ENCODE results near the gene PHF1.

The PHF1 gene

DNA sequence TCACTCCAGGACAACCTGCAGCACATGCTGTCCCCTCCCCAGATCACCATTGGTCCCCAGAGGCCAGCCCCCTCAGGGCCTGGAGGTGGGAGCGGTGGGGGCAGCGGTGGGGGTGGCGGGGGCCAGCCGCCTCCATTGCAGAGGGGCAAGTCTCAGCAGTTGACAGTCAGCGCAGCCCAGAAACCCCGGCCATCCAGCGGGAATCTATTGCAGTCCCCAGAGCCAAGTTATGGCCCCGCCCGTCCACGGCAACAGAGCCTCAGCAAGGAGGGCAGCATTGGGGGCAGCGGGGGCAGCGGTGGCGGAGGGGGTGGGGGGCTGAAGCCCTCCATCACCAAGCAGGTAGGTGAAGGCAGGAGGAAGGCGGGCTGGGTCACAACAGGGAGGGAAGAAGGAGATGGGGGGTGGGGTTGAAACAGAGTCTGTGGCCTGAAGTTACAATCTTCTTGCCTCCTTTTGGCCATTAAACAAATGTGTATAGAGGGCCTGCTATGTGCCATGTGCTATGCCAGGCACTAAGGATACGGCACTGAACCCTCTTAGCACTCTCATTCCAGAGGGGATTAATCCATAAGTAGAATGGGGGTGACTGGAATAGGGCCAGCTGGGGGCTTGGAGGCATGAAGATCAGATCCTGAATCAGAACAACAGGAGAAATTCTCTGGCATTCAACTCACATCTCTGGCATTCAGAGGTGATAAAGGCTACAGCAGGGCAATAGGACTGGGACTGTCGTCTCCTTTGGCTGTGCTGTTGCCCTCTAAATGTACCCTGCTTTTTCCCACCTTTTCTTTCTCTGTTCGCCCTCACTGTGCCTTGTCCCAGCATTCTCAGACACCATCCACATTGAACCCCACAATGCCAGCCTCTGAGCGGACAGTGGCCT, 33.0 kb downstream of the PHF1 start:
- Histone ChIP-seq H3K27ac (ENCODE audit: low read length) (no peak overlapping the region), H3K9me3 (ENCODE audit: control insufficient read depth, insufficient read depth, low read length) (no peaks in the 10 kb centered on the region), H3K27me3 (ENCODE audit: control insufficient read depth, insufficient read depth, low read length) (no peaks in the 10 kb centered on the region), H3K4me1 (ENCODE audit: control insufficient read depth, insufficient read depth, low read length) (no peaks in the 10 kb centered on the region), H3K4me3 (ENCODE audit: low read length) (no peak overlapping the region), H3K36me3 (ENCODE audit: control insufficient read depth, insufficient read depth, low read length) (peaks cover 75% of the 10 kb centered on the region)
- DNase-seq (ENCODE audit: low read depth, low spot score), result no peak
- WGBS (ENCODE audit: insufficient coverage, insufficient read length), result no CpG with 5 or more reads among the region's 18 CpGs

DNA sequence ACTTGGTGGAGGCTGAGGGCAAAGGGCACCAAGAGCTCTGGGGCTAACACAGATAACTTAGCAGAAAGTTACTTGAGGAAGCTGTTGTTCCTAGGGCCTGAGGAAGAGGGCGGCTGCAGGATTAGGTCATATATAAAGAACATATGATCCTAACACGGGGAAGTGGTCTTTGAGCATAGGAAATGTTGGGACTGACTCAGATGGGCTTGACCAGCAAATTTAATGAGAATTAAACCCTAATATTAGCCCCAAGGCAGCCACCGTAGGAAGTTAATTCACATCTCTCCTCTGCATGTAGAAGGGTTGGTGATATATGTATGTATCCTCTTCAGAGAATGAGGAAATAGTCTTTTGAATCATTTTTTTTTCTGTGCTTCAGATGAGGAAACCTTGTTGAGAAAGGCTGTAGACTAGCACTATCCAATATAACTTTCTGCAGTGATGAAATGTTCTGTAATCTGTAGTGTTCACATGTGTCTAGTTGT, 34.3 kb downstream of the PHF1 start:
- H3K4me1 ChIP-seq (ENCODE audit: control insufficient read depth, insufficient read depth, low read length), result no peaks in the 10 kb centered on the region
- DNase-seq (ENCODE audit: low read depth, low spot score), result no peak
- peaks cover 79% of the 10 kb centered on the region for H3K36me3 ChIP-seq (ENCODE audit: control insufficient read depth, insufficient read depth, low read length)
- no peak overlapping the region for H3K27ac ChIP-seq (ENCODE audit: low read length)
- H3K27me3 ChIP-seq (ENCODE audit: control insufficient read depth, insufficient read depth, low read length), result no peaks in the 10 kb centered on the region
- H3K9me3 ChIP-seq (ENCODE audit: control insufficient read depth, insufficient read depth, low read length), result no peaks in the 10 kb centered on the region
- WGBS (ENCODE audit: insufficient coverage, insufficient read length), result no CpG with 5 or more reads among the region's 3 CpGs
- no peak overlapping the region for H3K4me3 ChIP-seq (ENCODE audit: low read length)

GRCh38 chr6:33446356-33446755, 35.5 kb downstream of the PHF1 start:
- H3K9me3 ChIP-seq (ENCODE audit: control insufficient read depth, insufficient read depth, low read length), result no peaks in the 10 kb centered on the region
- no peak overlapping the region for H3K4me3 ChIP-seq (ENCODE audit: low read length)
- H3K27ac ChIP-seq (ENCODE audit: low read length), result no peak overlapping the region
- DNase-seq (ENCODE audit: low read depth, low spot score), result no peak
- no CpG with 5 or more reads among the region's 10 CpGs for WGBS (ENCODE audit: insufficient coverage, insufficient read length)
- H3K27me3 ChIP-seq (ENCODE audit: control insufficient read depth, insufficient read depth, low read length), result no peaks in the 10 kb centered on the region
- no peaks in the 10 kb centered on the region for H3K4me1 ChIP-seq (ENCODE audit: control insufficient read depth, insufficient read depth, low read length)
- peaks cover 68% of the 10 kb centered on the region for H3K36me3 ChIP-seq (ENCODE audit: control insufficient read depth, insufficient read depth, low read length)

GRCh38 chr6:33450434-33450833, 39.6 kb downstream of the PHF1 start:
- no peak for DNase-seq (ENCODE audit: low read depth, low spot score)
- H3K36me3 ChIP-seq (ENCODE audit: control insufficient read depth, insufficient read depth, low read length), result peaks cover 38% of the 10 kb centered on the region
- H3K27ac ChIP-seq (ENCODE audit: low read length), result no peak overlapping the region
- no peaks in the 10 kb centered on the region for H3K4me1 ChIP-seq (ENCODE audit: control insufficient read depth, insufficient read depth, low read length)
- no peak overlapping the region for H3K4me3 ChIP-seq (ENCODE audit: low read length)
- WGBS (ENCODE audit: insufficient coverage, insufficient read length), result no CpG with 5 or more reads among the region's 3 CpGs
- no peaks in the 10 kb centered on the region for H3K9me3 ChIP-seq (ENCODE audit: control insufficient read depth, insufficient read depth, low read length)
- H3K27me3 ChIP-seq (ENCODE audit: control insufficient read depth, insufficient read depth, low read length), result no peaks in the 10 kb centered on the region

GRCh38 chr6:33451606-33452005, 40.8 kb downstream of the PHF1 start:
- H3K4me3 ChIP-seq (ENCODE audit: low read length), result no peak overlapping the region
- H3K4me1 ChIP-seq (ENCODE audit: control insufficient read depth, insufficient read depth, low read length), result no peaks in the 10 kb centered on the region
- H3K27me3 ChIP-seq (ENCODE audit: control insufficient read depth, insufficient read depth, low read length), result no peaks in the 10 kb centered on the region
- no CpG with 5 or more reads among the region's 15 CpGs for WGBS (ENCODE audit: insufficient coverage, insufficient read length)
- H3K36me3 ChIP-seq (ENCODE audit: control insufficient read depth, insufficient read depth, low read length), result peaks cover 34% of the 10 kb centered on the region
- H3K9me3 ChIP-seq (ENCODE audit: control insufficient read depth, insufficient read depth, low read length), result no peaks in the 10 kb centered on the region
- DNase-seq (ENCODE audit: low read depth, low spot score), result no peak
- H3K27ac ChIP-seq (ENCODE audit: low read length), result no peak overlapping the region

DNA sequence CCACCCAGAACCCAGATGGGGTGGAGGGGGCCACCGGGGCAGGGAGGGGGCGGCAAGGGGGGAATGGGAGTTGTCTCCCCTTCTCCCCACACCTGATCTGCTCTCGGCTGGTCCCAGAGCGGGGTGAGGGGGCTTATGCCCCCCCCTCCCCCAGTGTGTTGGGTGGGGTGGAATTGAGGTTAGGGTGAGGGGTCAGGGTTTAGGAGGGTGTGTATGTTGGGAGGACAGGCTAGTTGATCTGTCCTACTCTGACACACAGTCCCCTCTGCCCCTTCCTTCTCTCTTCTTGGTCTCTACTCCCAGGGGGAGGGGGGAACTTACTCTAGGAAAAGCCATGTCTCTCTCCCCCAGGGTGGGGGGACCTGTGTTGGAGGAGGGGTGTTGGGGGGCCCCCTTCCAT, 41.7 kb downstream of the PHF1 start:
- no peak for DNase-seq (ENCODE audit: low read depth, low spot score)
- Histone ChIP-seq H3K9me3 (ENCODE audit: control insufficient read depth, insufficient read depth, low read length) (no peaks in the 10 kb centered on the region), H3K27ac (ENCODE audit: low read length) (no peak overlapping the region), H3K4me1 (ENCODE audit: control insufficient read depth, insufficient read depth, low read length) (no peaks in the 10 kb centered on the region), H3K36me3 (ENCODE audit: control insufficient read depth, insufficient read depth, low read length) (peaks cover 26% of the 10 kb centered on the region), H3K27me3 (ENCODE audit: control insufficient read depth, insufficient read depth, low read length) (no peaks in the 10 kb centered on the region), H3K4me3 (ENCODE audit: low read length) (no peak overlapping the region)
- no CpG with 5 or more reads among the region's 4 CpGs for WGBS (ENCODE audit: insufficient coverage, insufficient read length)

DNA sequence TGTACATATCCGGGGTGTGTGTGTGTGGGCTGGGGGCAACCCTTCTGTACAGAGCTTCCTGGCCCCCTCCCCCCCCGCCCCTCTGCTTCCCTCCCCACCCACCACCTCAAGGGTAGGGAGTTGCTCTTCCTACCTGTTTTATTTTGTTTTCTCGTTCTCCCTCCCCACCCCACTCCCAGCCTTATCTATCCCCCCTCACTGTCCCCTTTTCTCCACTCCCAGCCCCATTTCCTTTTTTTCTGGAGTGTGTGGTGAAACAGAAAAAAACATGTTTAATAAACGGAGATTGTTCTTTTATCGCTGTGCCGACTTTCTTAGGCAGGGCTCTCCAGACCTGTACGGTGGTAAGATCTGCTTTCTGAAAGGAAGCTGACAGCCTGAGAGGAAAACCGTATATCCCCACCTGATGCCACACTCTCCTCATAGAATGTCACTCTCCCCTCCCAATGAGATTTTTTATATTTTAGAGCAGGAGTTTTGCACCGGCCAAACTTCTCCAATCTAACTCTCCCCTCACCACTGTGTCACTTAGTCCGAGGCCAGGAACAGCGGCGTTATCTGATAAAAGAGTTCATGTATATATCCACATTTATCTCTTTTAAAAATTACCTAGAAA, 42.7 kb downstream of the PHF1 start:
- Histone ChIP-seq H3K36me3 (ENCODE audit: control insufficient read depth, insufficient read depth, low read length) (peaks cover 16% of the 10 kb centered on the region), H3K9me3 (ENCODE audit: control insufficient read depth, insufficient read depth, low read length) (no peaks in the 10 kb centered on the region), H3K4me3 (ENCODE audit: low read length) (peak overlapping the region; percentile 85; the same call in 1 of the 2 replicates), H3K4me1 (ENCODE audit: control insufficient read depth, insufficient read depth, low read length) (no peaks in the 10 kb centered on the region), H3K27ac (ENCODE audit: low read length) (no peak overlapping the region), H3K27me3 (ENCODE audit: control insufficient read depth, insufficient read depth, low read length) (no peaks in the 10 kb centered on the region)
- no CpG with 5 or more reads among the region's 12 CpGs for WGBS (ENCODE audit: insufficient coverage, insufficient read length)
- DNase-seq (ENCODE audit: low read depth, low spot score), result no peak

DNA sequence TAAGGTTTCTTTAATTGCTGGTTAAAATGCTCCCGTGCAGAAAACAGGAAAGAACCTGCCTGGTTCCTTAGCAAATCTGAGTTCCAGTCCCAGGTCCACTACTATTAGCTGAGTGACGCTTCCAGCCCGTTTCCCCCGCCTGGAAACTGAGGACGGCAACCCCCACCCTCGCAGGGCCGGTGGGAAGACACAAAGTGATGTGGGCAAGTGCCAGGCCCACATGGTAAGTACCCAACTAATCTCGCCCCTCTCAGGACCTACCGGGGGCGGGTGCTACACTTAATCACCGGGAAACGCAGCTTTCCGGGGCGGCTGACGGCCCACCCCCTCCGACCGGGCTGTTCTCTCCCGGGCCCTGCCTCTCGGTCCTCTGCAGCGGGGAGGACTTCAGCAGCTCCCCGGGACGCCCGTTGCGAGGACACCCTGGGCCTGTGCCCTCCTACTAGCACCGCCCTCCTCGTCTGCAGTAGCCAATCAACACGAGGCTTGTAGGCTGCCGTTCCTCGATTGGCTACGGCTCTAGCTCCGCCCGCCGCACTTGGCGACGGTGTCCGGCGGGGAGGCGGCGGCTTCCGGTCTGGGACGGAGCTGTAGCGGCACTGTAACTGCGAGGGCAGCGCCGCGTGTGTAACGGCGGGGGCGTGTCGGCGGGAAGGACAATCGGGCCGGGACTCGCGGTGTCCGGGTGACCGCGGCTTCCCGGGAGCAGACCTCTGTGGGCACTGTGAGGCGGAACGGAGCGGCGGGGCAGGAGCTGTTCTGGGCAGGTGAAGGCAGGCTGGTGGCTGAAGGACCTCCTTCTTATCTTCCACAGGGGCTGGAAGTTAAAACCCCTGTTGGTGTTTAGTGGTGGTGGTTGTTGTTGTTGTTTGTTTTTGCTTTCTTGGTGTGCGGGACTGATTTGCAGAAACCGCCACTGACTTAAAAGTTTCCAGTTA, 43.5 kb downstream of the PHF1 start, which contains the start of gene ZBTB9:
ZBTB9 (plus strand) TSS at position 568 of the 938 bp plus-strand sequence. CDS start 525 bp downstream, outside the sequence.
- peak; percentile 83 for DNase-seq (ENCODE audit: low read depth, low spot score)
- H3K4me1 ChIP-seq (ENCODE audit: control insufficient read depth, insufficient read depth, low read length), result no peaks in the 10 kb centered on the region
- WGBS (ENCODE audit: insufficient coverage, insufficient read length), result no CpG with 5 or more reads among the region's 65 CpGs
- H3K27ac ChIP-seq (ENCODE audit: low read length), result no peak within 1 kb of the TSS
- H3K27me3 ChIP-seq (ENCODE audit: control insufficient read depth, insufficient read depth, low read length), result no peaks in the 10 kb centered on the region
- no peaks in the 10 kb centered on the region for H3K9me3 ChIP-seq (ENCODE audit: control insufficient read depth, insufficient read depth, low read length)
- peak within 1 kb of the TSS; percentile 85 for H3K4me3 ChIP-seq (ENCODE audit: low read length)
- H3K36me3 ChIP-seq (ENCODE audit: control insufficient read depth, insufficient read depth, low read length), result peaks cover 12% of the 10 kb centered on the region

DNA sequence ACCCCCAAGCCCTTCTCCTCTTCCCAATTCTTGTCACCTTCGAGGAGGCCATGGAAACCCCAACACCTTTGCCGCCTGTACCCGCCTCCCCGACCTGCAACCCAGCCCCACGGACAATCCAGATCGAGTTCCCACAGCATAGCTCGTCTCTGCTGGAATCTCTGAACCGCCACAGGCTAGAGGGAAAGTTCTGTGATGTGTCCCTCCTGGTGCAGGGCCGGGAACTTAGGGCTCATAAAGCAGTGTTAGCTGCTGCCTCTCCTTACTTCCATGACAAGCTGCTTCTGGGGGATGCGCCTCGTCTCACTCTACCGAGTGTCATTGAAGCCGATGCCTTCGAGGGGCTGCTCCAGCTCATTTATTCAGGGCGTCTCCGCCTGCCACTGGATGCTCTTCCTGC, 44.2 kb downstream of the PHF1 start:
- Histone ChIP-seq H3K27me3 (ENCODE audit: control insufficient read depth, insufficient read depth, low read length) (no peaks in the 10 kb centered on the region), H3K27ac (ENCODE audit: low read length) (no peak overlapping the region), H3K36me3 (ENCODE audit: control insufficient read depth, insufficient read depth, low read length) (peaks cover 8% of the 10 kb centered on the region), H3K9me3 (ENCODE audit: control insufficient read depth, insufficient read depth, low read length) (no peaks in the 10 kb centered on the region), H3K4me3 (ENCODE audit: low read length) (peak overlapping the region; percentile 85), H3K4me1 (ENCODE audit: control insufficient read depth, insufficient read depth, low read length) (no peaks in the 10 kb centered on the region)
- DNase-seq (ENCODE audit: low read depth, low spot score), result no peak
- WGBS (ENCODE audit: insufficient coverage, insufficient read length), result no CpG with 5 or more reads among the region's 16 CpGs

DNA sequence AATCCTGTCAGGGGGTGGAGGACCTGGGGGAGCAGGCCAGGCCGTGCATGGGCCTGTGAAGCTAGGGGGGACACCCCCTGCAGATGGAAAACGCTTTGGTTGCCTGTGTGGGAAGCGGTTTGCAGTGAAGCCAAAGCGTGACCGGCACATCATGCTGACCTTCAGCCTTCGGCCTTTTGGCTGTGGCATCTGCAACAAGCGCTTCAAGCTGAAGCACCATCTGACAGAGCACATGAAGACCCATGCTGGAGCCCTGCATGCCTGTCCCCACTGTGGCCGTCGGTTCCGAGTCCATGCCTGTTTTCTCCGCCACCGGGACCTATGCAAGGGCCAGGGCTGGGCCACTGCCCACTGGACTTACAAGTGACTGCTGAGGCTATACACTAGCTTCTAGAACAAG, 45.3 kb downstream of the PHF1 start:
- Histone ChIP-seq H3K9me3 (ENCODE audit: control insufficient read depth, insufficient read depth, low read length) (no peaks in the 10 kb centered on the region), H3K27ac (ENCODE audit: low read length) (no peak overlapping the region), H3K36me3 (ENCODE audit: control insufficient read depth, insufficient read depth, low read length) (peaks cover 8% of the 10 kb centered on the region), H3K4me1 (ENCODE audit: control insufficient read depth, insufficient read depth, low read length) (no peaks in the 10 kb centered on the region), H3K27me3 (ENCODE audit: control insufficient read depth, insufficient read depth, low read length) (no peaks in the 10 kb centered on the region), H3K4me3 (ENCODE audit: low read length) (no peak overlapping the region)
- WGBS (ENCODE audit: insufficient coverage, insufficient read length), result no CpG with 5 or more reads among the region's 12 CpGs
- no peak for DNase-seq (ENCODE audit: low read depth, low spot score)
